ENCODE data around the gene TTC7B.
"Not testable (repeated sequence)": the region's sequence is repeated elsewhere in the genome, so short reads cannot be mapped to it uniquely, and the experiment has no call there.

The TTC7B gene

DNA sequence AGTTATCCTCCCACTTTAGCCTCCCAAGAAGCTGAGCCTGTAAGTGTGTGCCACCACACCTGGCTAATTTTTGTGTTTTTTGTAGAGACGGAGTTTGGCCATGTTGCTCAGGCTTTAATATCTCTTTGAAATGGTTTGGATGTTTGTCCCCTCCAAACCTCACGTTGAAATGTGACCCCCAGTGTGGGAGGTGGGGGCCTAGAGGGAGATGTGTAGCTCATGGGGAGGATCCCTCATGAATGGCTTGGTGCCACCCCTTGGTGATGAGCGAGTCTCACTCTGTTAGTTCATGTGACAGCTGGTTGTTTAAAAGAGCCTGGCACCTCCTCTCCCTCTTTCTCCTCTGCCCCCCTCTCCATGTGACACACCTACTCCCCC, 23.6 kb upstream of the TTC7B start:
- H2AFZ ChIP-seq (ENCODE audit: low read length) = no peak overlapping the region
- no peak overlapping the region for H3K27ac ChIP-seq (ENCODE audit: low read depth, low read length, poor library complexity, severe bottlenecking)
- H3K9me2 ChIP-seq (ENCODE audit: low read depth, low read length) = no peaks in the 10 kb centered on the region
- no peaks in the 10 kb centered on the region for H4K20me1 ChIP-seq (ENCODE audit: insufficient read depth, low read length)
- no peak overlapping the region for H3K4me2 ChIP-seq (ENCODE audit: low read length)
- no peaks in the 10 kb centered on the region for H3K36me3 ChIP-seq (ENCODE audit: insufficient read depth, low read length)
- H3K27me3 ChIP-seq (ENCODE audit: insufficient read depth, low read length) = no peaks in the 10 kb centered on the region
- H3K4me1 ChIP-seq (ENCODE audit: insufficient read depth, low read length, severe bottlenecking) = no peaks in the 10 kb centered on the region
- no peaks in the 10 kb centered on the region for H3K79me2 ChIP-seq (ENCODE audit: insufficient read depth, low read length)
- no peaks in the 10 kb centered on the region for H3F3A ChIP-seq (ENCODE audit: insufficient read depth, low read length)
- no peak overlapping the region for H3K9ac ChIP-seq (ENCODE audit: low read length)
- no peak overlapping the region for H3K4me3 ChIP-seq (ENCODE audit: low read depth, low read length, poor library complexity, severe bottlenecking)
- TF ChIP-seq, protein P1, sequence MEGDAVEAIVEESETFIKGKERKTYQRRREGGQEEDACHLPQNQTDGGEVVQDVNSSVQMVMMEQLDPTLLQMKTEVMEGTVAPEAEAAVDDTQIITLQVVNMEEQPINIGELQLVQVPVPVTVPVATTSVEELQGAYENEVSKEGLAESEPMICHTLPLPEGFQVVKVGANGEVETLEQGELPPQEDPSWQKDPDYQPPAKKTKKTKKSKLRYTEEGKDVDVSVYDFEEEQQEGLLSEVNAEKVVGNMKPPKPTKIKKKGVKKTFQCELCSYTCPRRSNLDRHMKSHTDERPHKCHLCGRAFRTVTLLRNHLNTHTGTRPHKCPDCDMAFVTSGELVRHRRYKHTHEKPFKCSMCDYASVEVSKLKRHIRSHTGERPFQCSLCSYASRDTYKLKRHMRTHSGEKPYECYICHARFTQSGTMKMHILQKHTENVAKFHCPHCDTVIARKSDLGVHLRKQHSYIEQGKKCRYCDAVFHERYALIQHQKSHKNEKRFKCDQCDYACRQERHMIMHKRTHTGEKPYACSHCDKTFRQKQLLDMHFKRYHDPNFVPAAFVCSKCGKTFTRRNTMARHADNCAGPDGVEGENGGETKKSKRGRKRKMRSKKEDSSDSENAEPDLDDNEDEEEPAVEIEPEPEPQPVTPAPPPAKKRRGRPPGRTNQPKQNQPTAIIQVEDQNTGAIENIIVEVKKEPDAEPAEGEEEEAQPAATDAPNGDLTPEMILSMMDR (IDR thresholded peaks at IDR 0.05; ENCODE audit: low read length) = no peak
- no peak for TF ChIP-seq EZH2 (IDR thresholded peaks at IDR 0.05; ENCODE audit: borderline replicate concordance, low read length)
- no peaks in the 10 kb centered on the region for H3K9me3 ChIP-seq (ENCODE audit: low read length)

DNA sequence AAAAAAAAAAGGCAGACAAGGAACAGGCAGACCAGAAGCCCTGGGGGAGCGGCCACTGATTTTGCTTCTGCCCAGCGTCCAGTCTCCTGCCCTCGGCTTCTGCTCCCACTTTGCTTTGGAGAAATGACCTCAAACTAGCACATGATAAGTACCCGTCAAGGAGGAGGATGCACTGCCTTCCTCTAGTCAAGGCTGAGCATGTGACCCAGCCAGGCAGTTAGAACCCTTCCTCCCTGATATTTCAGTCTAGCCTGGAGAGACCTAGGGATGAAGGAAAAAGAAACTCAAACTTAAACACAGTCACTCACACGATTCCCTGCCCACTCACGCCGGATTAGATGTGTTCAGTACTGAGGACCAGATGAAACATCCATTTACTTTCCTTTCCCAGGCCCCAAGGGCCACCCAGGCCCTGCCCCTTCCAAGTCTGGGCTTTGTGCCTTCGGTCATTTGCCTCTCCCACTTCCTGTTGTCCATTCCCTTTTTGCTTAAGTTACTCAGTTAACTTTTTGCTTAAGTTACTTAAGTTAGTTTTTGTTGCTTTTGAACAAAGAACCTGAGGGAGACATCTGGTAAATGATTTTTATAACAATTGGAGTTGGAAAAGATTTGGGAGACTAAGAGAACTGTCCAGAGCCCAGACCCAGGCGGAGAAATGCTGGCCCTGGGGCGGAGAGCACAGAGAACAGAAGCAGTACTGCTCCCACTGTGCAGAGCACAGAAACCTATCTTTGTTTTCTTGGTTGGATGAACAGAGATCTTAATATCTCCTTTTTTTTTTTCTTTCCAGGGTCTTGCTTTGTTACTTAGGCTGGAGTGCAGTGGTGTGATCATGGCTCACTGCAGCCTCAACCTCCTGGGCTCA, 23.0 kb upstream of the TTC7B start:
- H2AFZ ChIP-seq (ENCODE audit: low read length) = no peak overlapping the region
- no peaks in the 10 kb centered on the region for H3K79me2 ChIP-seq (ENCODE audit: insufficient read depth, low read length)
- H3K36me3 ChIP-seq (ENCODE audit: insufficient read depth, low read length) = no peaks in the 10 kb centered on the region
- no peaks in the 10 kb centered on the region for H3K9me2 ChIP-seq (ENCODE audit: low read depth, low read length)
- no peaks in the 10 kb centered on the region for H3K4me1 ChIP-seq (ENCODE audit: insufficient read depth, low read length, severe bottlenecking)
- no peaks in the 10 kb centered on the region for H3F3A ChIP-seq (ENCODE audit: insufficient read depth, low read length)
- H3K27me3 ChIP-seq (ENCODE audit: insufficient read depth, low read length) = no peaks in the 10 kb centered on the region
- TF ChIP-seq, protein P1 (IDR thresholded peaks at IDR 0.05; ENCODE audit: low read length) = no peak
- no peak for TF ChIP-seq EZH2 (IDR thresholded peaks at IDR 0.05; ENCODE audit: borderline replicate concordance, low read length)
- no peak overlapping the region for H3K27ac ChIP-seq (ENCODE audit: low read depth, low read length, poor library complexity, severe bottlenecking)
- no peak overlapping the region for H3K9ac ChIP-seq (ENCODE audit: low read length)
- H3K9me3 ChIP-seq (ENCODE audit: low read length) = no peaks in the 10 kb centered on the region
- no peaks in the 10 kb centered on the region for H4K20me1 ChIP-seq (ENCODE audit: insufficient read depth, low read length)
- no peak overlapping the region for H3K4me3 ChIP-seq (ENCODE audit: low read depth, low read length, poor library complexity, severe bottlenecking)
- no peak overlapping the region for H3K4me2 ChIP-seq (ENCODE audit: low read length)

DNA sequence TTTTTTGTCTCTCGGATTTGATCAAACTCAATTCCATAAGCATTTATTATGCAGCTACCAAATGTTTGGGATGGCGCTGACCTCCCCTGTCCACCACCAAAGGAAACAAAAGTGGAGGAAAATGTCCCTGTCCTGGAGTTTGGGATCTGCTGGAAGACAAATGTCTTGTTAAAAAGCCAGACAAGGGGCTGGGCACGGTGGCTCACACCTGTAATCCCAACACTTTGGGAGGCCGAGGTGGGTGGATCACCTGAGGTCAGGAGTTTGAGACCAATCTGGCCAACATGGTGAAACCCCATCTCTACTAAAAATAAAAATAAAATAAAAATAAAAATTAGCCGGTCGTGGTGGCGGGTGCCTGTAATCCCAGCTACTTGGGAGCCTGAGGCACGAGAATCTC, 22.3 kb upstream of the TTC7B start:
- not testable (repeated sequence) for H3F3A ChIP-seq (ENCODE audit: insufficient read depth, low read length); H3K9me2 ChIP-seq (ENCODE audit: low read depth, low read length); H4K20me1 ChIP-seq (ENCODE audit: insufficient read depth, low read length); H3K4me3 ChIP-seq (ENCODE audit: low read depth, low read length, poor library complexity, severe bottlenecking); H2AFZ ChIP-seq (ENCODE audit: low read length); H3K9me3 ChIP-seq (ENCODE audit: low read length); H3K4me2 ChIP-seq (ENCODE audit: low read length); H3K36me3 ChIP-seq (ENCODE audit: insufficient read depth, low read length); H3K4me1 ChIP-seq (ENCODE audit: insufficient read depth, low read length, severe bottlenecking); H3K27me3 ChIP-seq (ENCODE audit: insufficient read depth, low read length); H3K9ac ChIP-seq (ENCODE audit: low read length); H3K79me2 ChIP-seq (ENCODE audit: insufficient read depth, low read length); H3K27ac ChIP-seq (ENCODE audit: low read depth, low read length, poor library complexity, severe bottlenecking)

DNA sequence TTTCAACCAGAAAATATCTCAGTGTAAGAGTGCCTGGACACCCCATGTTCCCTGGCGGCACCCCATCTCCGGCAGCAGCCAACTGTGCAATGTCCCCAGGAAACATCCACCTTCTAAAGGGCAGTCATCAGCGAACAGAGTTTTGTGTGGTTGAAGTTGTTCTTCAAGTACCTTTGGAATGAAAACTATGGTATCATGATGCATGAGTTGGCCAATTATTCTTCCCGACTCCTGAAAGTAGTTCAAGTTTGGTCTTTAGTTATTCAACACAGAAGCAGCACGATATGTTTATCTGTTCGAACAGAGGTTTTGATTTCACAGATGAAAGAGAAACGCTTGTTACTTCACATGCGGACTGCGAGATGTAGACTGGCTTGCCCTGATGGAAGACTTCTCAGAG, 21.1 kb upstream of the TTC7B start:
- Histone ChIP-seq H3K36me3 (ENCODE audit: insufficient read depth, low read length) (no peaks in the 10 kb centered on the region), H3K4me2 (ENCODE audit: low read length) (no peak overlapping the region), H3K27ac (ENCODE audit: low read depth, low read length, poor library complexity, severe bottlenecking) (no peak overlapping the region), H3K4me1 (ENCODE audit: insufficient read depth, low read length, severe bottlenecking) (no peaks in the 10 kb centered on the region), H3K4me3 (ENCODE audit: low read depth, low read length, poor library complexity, severe bottlenecking) (no peak overlapping the region), H3K9ac (ENCODE audit: low read length) (no peak overlapping the region), H2AFZ (ENCODE audit: low read length) (no peak overlapping the region), H3K79me2 (ENCODE audit: insufficient read depth, low read length) (no peaks in the 10 kb centered on the region), H4K20me1 (ENCODE audit: insufficient read depth, low read length) (no peaks in the 10 kb centered on the region), H3K9me2 (ENCODE audit: low read depth, low read length) (no peaks in the 10 kb centered on the region), H3F3A (ENCODE audit: insufficient read depth, low read length) (no peaks in the 10 kb centered on the region), H3K27me3 (ENCODE audit: insufficient read depth, low read length) (no peaks in the 10 kb centered on the region; the same call in 1 of the 2 replicates), H3K9me3 (ENCODE audit: low read length) (no peaks in the 10 kb centered on the region)
- no peak for TF ChIP-seq EZH2 (IDR thresholded peaks at IDR 0.05; ENCODE audit: borderline replicate concordance, low read length)
- TF ChIP-seq, protein P1 (IDR thresholded peaks at IDR 0.05; ENCODE audit: low read length) = no peak
